HepG2 (cell line): ENCODE measurements around the gene HES7. TPM values are rescaled to one million over a fixed set of nuclear protein-coding genes. Genes with fewer than 3 reads are reported as not detected.

Source experiments
- ATAD3A ChIP-seq: sonication (generic); formaldehyde crosslinking; IDR thresholded peaks from 2 replicates; pipeline ENCODE4 v1.4.0; 2020; ENCODE audit warnings: missing genetic modification reagents
- ATRX ChIP-seq: sonication (generic); formaldehyde crosslinking; IDR thresholded peaks from 2 replicates; pipeline ENCODE4 v1.4.0; 2020; ENCODE audit warnings: missing genetic modification reagents, borderline replicate concordance
- CCAR2 ChIP-seq: fragments of 200-400 bp; formaldehyde crosslinking; optimal IDR thresholded peaks from 2 replicates; pipeline ENCODE3; 2018; ENCODE audit warnings: low read depth, mild to moderate bottlenecking, low read length, moderate library complexity
- EHMT2 ChIP-seq: fragments of 200-600 bp; sonication (generic); IDR thresholded peaks from 2 replicates; pipeline ENCODE4 v1.7.0; 2017; ENCODE audit warnings: antibody characterized with exemption, low read depth, low read length, borderline replicate concordance
- FOXK1 ChIP-seq: sonication (generic); formaldehyde crosslinking; IDR thresholded peaks from 2 replicates; pipeline ENCODE4 v1.4.0; 2020; ENCODE audit warnings: low read depth, missing genetic modification reagents, borderline replicate concordance
- NR1H2 ChIP-seq: sonication (generic); formaldehyde crosslinking; IDR thresholded peaks from 2 replicates; pipeline ENCODE4 v1.8.1; 2022; ENCODE audit warnings: low read depth, missing genetic modification reagents, borderline replicate concordance
- RAD21 ChIP-seq: fragments of 450-650 bp; formaldehyde crosslinking; IDR thresholded peaks from 2 replicates; pipeline ENCODE4 v1.5.0; 2020; ENCODE audit warnings: mild to moderate bottlenecking
- RORA ChIP-seq: sonication (generic); formaldehyde crosslinking; IDR thresholded peaks from 2 replicates; pipeline ENCODE4 v1.5.0; 2020; ENCODE audit warnings: mild to moderate bottlenecking, missing genetic modification reagents, moderate library complexity
- THAP11 ChIP-seq: IDR thresholded peaks from 2 replicates; pipeline ENCODE4 v1.6.1; 2016; ENCODE audit warnings: missing biosample characterization, missing genetic modification reagents
- ZFP41 ChIP-seq: sonication (generic); formaldehyde crosslinking; IDR thresholded peaks from 2 replicates; pipeline ENCODE4 v1.4.0; 2020; ENCODE audit warnings: mild to moderate bottlenecking, missing genetic modification reagents, borderline replicate concordance
- ZFP90 ChIP-seq: sonication (generic); formaldehyde crosslinking; IDR thresholded peaks from 2 replicates; pipeline ENCODE4 v1.8.0; 2022; ENCODE audit warnings: missing genetic modification reagents, mild to moderate bottlenecking, inconsistent platforms, borderline replicate concordance
- ZKSCAN8 ChIP-seq: IDR thresholded peaks from 2 replicates; pipeline ENCODE4 v1.6.1; 2016; ENCODE audit warnings: borderline replicate concordance, missing genetic modification reagents, missing compliant biosample characterization
- ZNF333 ChIP-seq: sonication (generic); formaldehyde crosslinking; IDR thresholded peaks from 2 replicates; pipeline ENCODE4 v1.4.0; 2020; ENCODE audit warnings: mild to moderate bottlenecking, missing genetic modification reagents, borderline replicate concordance
- ZNF335 ChIP-seq: sonication (generic); formaldehyde crosslinking; IDR thresholded peaks from 2 replicates; pipeline ENCODE4 v1.4.0; 2020; ENCODE audit warnings: missing genetic modification reagents
- ZNF619 ChIP-seq: sonication (generic); formaldehyde crosslinking; IDR thresholded peaks from 2 replicates; pipeline ENCODE4 v1.4.0; 2020; ENCODE audit warnings: mild to moderate bottlenecking, missing genetic modification reagents
- polyA plus RNA-seq, 8 experiments: library from polyadenylated mRNA; depleted of rRNA in 3 of 8; stranded (reverse) in 7 of 8; unstranded in 1 of 8; fragments of >200 nt; fragmentation: Illumina TruSeq in 4 of 8; extraction: Trizol in 4 of 8; gene quantifications; 2 replicates each; pipeline versions ENCODE4 v1.2.1 to v1.2.3, GENCODE V29; 2011 to 2016; ENCODE audit warnings: low read depth in 4 of 8, missing spikeins in 1 of 8, mixed read lengths in 1 of 8; ENCODE audit not compliant: insufficient read depth in 1 of 8
- total RNA-seq, 5 experiments: library from RNA; depleted of rRNA; stranded (reverse); fragments of >200 nt; fragmentation: Illumina TruSeq; extraction: Trizol; gene quantifications; 2 replicates each; pipeline ENCODE4 v1.2.3, GENCODE V29; 2016; ENCODE audit warnings: low read depth in 1 of 5
- TF ChIP-seq, protein P1 (sequence below): sonication (generic); formaldehyde crosslinking; IDR thresholded peaks from 2 replicates; pipeline ENCODE4 v1.9.0; 2022; ENCODE audit warnings: low read depth, missing genetic modification reagents
- TF ChIP-seq, protein P2 (sequence below): fragments of 450-650 bp; IDR thresholded peaks from 2 replicates; pipeline ENCODE4 v1.6.1; 2017; ENCODE audit warnings: mild to moderate bottlenecking
- TF ChIP-seq, protein P3 (sequence below): sonication (generic); formaldehyde crosslinking; IDR thresholded peaks from 2 replicates; pipeline ENCODE4 v1.4.0; 2020; ENCODE audit warnings: mild to moderate bottlenecking, missing genetic modification reagents

Gene HES7
- total and polyA plus RNA-seq, 2 of the 13 experiments (the other 11 are each of a cell fraction or from before 2014, with no cell fraction given), result not detected

DNA sequence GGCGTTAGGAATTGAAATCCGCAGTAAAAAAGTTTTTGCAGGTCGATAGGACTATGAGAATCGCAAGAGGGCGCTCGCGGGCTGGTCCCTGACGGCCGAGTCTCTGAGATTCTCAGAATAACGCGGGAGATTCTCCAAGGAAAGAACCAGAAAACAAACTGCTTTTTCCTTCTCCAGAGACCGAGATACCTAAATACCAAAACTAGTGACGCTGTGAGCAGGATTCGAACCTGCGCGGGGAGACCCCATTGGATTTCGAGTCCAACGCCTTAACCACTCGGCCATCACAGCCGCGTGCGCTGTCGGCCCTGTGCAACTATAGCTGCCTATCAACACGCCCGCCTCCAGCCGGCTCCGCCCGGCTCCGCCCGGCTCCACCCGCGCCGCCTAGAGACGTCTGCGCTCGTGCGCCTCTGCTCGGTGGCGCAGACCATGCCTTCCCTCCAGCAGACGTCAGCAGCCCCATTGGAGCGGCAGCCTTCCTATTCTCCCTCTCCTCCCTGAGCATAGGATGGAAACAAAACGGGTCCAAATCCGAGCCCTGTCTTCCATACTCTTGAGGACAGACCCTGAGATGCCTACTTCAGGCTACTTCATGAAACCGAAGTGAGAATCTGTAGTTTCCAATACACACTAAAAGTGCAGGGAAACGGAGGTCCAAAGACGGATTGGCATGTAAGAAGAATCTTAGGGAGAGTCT, 14.9 kb upstream of the HES7 start (continued):
- TF ChIP-seq ZNF619, result peak; percentile 27; the same call in 1 of the 2 replicates
- TF ChIP-seq, protein P1, sequence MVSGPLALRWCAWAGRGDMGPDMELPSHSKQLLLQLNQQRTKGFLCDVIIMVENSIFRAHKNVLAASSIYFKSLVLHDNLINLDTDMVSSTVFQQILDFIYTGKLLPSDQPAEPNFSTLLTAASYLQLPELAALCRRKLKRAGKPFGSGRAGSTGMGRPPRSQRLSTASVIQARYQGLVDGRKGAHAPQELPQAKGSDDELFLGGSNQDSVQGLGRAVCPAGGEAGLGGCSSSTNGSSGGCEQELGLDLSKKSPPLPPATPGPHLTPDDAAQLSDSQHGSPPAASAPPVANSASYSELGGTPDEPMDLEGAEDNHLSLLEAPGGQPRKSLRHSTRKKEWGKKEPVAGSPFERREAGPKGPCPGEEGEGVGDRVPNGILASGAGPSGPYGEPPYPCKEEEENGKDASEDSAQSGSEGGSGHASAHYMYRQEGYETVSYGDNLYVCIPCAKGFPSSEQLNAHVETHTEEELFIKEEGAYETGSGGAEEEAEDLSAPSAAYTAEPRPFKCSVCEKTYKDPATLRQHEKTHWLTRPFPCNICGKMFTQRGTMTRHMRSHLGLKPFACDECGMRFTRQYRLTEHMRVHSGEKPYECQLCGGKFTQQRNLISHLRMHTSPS, result peak; percentile 28; the same call in 1 of the 2 replicates
- TF ChIP-seq ZNF335 (CRISPR knock-in tag), result 0 out of 2 replicates have a peak, but pooled peaks have one; percentile 52
- 0 out of 2 replicates have a peak, but pooled peaks have one; percentile 26 for TF ChIP-seq ZFP41 (CRISPR knock-in tag)
- no peak for TF ChIP-seq ZKSCAN8
- TF ChIP-seq ZNF333 (CRISPR knock-in tag), result no peak; the same call in 1 of the 2 replicates
- no peak; the same call in 1 of the 2 replicates for TF ChIP-seq EHMT2
- TF ChIP-seq THAP11, result peak; percentile 68
- TF ChIP-seq CCAR2, result no peak
- TF ChIP-seq, protein P2, sequence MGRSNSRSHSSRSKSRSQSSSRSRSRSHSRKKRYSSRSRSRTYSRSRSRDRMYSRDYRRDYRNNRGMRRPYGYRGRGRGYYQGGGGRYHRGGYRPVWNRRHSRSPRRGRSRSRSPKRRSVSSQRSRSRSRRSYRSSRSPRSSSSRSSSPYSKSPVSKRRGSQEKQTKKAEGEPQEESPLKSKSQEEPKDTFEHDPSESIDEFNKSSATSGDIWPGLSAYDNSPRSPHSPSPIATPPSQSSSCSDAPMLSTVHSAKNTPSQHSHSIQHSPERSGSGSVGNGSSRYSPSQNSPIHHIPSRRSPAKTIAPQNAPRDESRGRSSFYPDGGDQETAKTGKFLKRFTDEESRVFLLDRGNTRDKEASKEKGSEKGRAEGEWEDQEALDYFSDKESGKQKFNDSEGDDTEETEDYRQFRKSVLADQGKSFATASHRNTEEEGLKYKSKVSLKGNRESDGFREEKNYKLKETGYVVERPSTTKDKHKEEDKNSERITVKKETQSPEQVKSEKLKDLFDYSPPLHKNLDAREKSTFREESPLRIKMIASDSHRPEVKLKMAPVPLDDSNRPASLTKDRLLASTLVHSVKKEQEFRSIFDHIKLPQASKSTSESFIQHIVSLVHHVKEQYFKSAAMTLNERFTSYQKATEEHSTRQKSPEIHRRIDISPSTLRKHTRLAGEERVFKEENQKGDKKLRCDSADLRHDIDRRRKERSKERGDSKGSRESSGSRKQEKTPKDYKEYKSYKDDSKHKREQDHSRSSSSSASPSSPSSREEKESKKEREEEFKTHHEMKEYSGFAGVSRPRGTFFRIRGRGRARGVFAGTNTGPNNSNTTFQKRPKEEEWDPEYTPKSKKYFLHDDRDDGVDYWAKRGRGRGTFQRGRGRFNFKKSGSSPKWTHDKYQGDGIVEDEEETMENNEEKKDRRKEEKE, result no peak
- peak; percentile 84 for TF ChIP-seq RAD21 (CRISPR knock-in tag)
- TF ChIP-seq, protein P3, sequence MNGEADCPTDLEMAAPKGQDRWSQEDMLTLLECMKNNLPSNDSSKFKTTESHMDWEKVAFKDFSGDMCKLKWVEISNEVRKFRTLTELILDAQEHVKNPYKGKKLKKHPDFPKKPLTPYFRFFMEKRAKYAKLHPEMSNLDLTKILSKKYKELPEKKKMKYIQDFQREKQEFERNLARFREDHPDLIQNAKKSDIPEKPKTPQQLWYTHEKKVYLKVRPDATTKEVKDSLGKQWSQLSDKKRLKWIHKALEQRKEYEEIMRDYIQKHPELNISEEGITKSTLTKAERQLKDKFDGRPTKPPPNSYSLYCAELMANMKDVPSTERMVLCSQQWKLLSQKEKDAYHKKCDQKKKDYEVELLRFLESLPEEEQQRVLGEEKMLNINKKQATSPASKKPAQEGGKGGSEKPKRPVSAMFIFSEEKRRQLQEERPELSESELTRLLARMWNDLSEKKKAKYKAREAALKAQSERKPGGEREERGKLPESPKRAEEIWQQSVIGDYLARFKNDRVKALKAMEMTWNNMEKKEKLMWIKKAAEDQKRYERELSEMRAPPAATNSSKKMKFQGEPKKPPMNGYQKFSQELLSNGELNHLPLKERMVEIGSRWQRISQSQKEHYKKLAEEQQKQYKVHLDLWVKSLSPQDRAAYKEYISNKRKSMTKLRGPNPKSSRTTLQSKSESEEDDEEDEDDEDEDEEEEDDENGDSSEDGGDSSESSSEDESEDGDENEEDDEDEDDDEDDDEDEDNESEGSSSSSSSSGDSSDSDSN (CRISPR knock-in tag), result peak; percentile 79
- no peak for TF ChIP-seq RORA (CRISPR knock-in tag)
- TF ChIP-seq NR1H2 (CRISPR knock-in tag), result no peak; the same call in 1 of the 2 replicates
- no peak for TF ChIP-seq FOXK1
- TF ChIP-seq ZFP90 (CRISPR knock-in tag), result peak; percentile 91
- no peak for TF ChIP-seq ATRX (CRISPR knock-in tag)
- no peak for TF ChIP-seq ATAD3A (CRISPR knock-in tag)
